HG02885 (cell line): ENCODE measurements around the gene NR3C2.
A peak's percentile ranks its signal among the peaks of the same experiment; 100 is the strongest.

ENCODE experiments used
- ATAC-seq: cut with Tn5 transposase; IDR thresholded peaks from one replicate; pipeline ENCODE4 v1.9.1; 2021; ENCODE audit warnings: mild to moderate bottlenecking; ENCODE audit not compliant: unreplicated experiment, poor library complexity

The NR3C2 gene

GRCh38 chr4:148441986-148442831 lies at the start of gene NR3C2:
NR3C2 (minus strand) TSS chr4:148442414.
- ATAC-seq: peak; percentile 94

GRCh38 chr4:148487181-148487580 lies 45.0 kb upstream of the NR3C2 start:
- ATAC-seq: no peak

- ATAC-seq: no peak
These were observed 39.4 kb upstream of the NR3C2 start for GRCh38 chr4:148481636-148482035.

- no peak for ATAC-seq
These were observed 35.1 kb upstream of the NR3C2 start for GRCh38 chr4:148477276-148477675.

GRCh38 chr4:148469938-148470337 lies 27.7 kb upstream of the NR3C2 start:
- no peak for ATAC-seq

GRCh38 chr4:148454835-148455234 lies 12.6 kb upstream of the NR3C2 start:
- ATAC-seq: no peak

- ATAC-seq: no peak
These were observed 11.6 kb upstream of the NR3C2 start for GRCh38 chr4:148453833-148454232.

GRCh38 chr4:148452970-148453369 lies 10.8 kb upstream of the NR3C2 start:
- ATAC-seq: no peak

- ATAC-seq: no peak
These were observed 7.7 kb upstream of the NR3C2 start for GRCh38 chr4:148449921-148450320.

GRCh38 chr4:148448141-148448540 lies 5.9 kb upstream of the NR3C2 start:
- ATAC-seq: no peak

- ATAC-seq: no peak
These were observed 5.5 kb upstream of the NR3C2 start for GRCh38 chr4:148447681-148448080.

GRCh38 chr4:148445860-148446330 lies 3.7 kb upstream of the NR3C2 start:
- ATAC-seq: no peak

- peak; percentile 21 for ATAC-seq
These were observed 3.1 kb upstream of the NR3C2 start for GRCh38 chr4:148445071-148445859.

- ATAC-seq: no peak
These were observed 2.3 kb upstream of the NR3C2 start for GRCh38 chr4:148444296-148445070.

GRCh38 chr4:148443512-148444295 lies 1.5 kb upstream of the NR3C2 start:
- ATAC-seq: no peak

GRCh38 chr4:148442832-148443511 lies 758 bp upstream of the NR3C2 start:
- peak; percentile 4 for ATAC-seq

- no peak for ATAC-seq
These were observed 609 bp downstream of the NR3C2 start for GRCh38 chr4:148441624-148441985.

- no peak for ATAC-seq
These were observed 4.2 kb downstream of the NR3C2 start for GRCh38 chr4:148438047-148438446.

GRCh38 chr4:148437439-148437838 lies 4.8 kb downstream of the NR3C2 start:
- no peak for ATAC-seq
